HG02759 (cell line): ENCODE data around the gene SHC4.

Experiments
- ATAC-seq: cut with Tn5 transposase; IDR thresholded peaks from one replicate; pipeline ENCODE4 v1.9.1; 2021; ENCODE audit warnings: mild to moderate bottlenecking, moderate library complexity; ENCODE audit not compliant: unreplicated experiment

The SHC4 gene

GRCh38 chr15:48968066-48968465 lies 4.3 kb upstream of the SHC4 start:
- no peak for ATAC-seq

- ATAC-seq: no peak
Observed at GRCh38 chr15:48967336-48967735, 3.6 kb upstream of the SHC4 start.

- ATAC-seq: peak; percentile 77
Observed at GRCh38 chr15:48966595-48967301, 3.0 kb upstream of the SHC4 start.

GRCh38 chr15:48965972-48966371 lies 2.3 kb upstream of the SHC4 start:
- ATAC-seq: peak; percentile 65

- no peak for ATAC-seq
Observed at GRCh38 chr15:48964898-48965297, 1.2 kb upstream of the SHC4 start.

- peak; percentile 8 for ATAC-seq
Observed at GRCh38 chr15:48962662-48963523, 826 bp downstream of the SHC4 start.

- no peak for ATAC-seq
Observed at GRCh38 chr15:48955967-48956366, 7.8 kb downstream of the SHC4 start.

- no peak for ATAC-seq
Observed at GRCh38 chr15:48955370-48955769, 8.3 kb downstream of the SHC4 start.

- ATAC-seq: no peak
Observed at GRCh38 chr15:48954538-48954937, 9.2 kb downstream of the SHC4 start.

- ATAC-seq: no peak
Observed at GRCh38 chr15:48946840-48947187, 16.9 kb downstream of the SHC4 start.

- no peak for ATAC-seq
Observed at GRCh38 chr15:48946074-48946839, 17.5 kb downstream of the SHC4 start.

GRCh38 chr15:48945386-48945785 lies 18.3 kb downstream of the SHC4 start:
- no peak for ATAC-seq

- no peak for ATAC-seq
Observed at GRCh38 chr15:48941904-48942303, 21.8 kb downstream of the SHC4 start.

GRCh38 chr15:48940508-48940907 lies 23.2 kb downstream of the SHC4 start:
- peak; percentile 93 for ATAC-seq

GRCh38 chr15:48939648-48940047 lies 24.1 kb downstream of the SHC4 start:
- no peak for ATAC-seq

GRCh38 chr15:48937886-48938285 lies 25.8 kb downstream of the SHC4 start:
- ATAC-seq: no peak

GRCh38 chr15:48936666-48937065 lies 27.1 kb downstream of the SHC4 start:
- no peak for ATAC-seq

- ATAC-seq: no peak
Observed at GRCh38 chr15:48935236-48935635, 28.5 kb downstream of the SHC4 start.

GRCh38 chr15:48930735-48931134 lies 33.0 kb downstream of the SHC4 start:
- no peak for ATAC-seq

- ATAC-seq: no peak
Observed at GRCh38 chr15:48929661-48930060, 34.1 kb downstream of the SHC4 start.

GRCh38 chr15:48928877-48929538 lies 34.7 kb downstream of the SHC4 start:
- no peak for ATAC-seq
